WERI-Rb-1 (cell line): ENCODE measurements around the gene PCP4.

ENCODE experiments used
- DNase-seq: peaks from one replicate; pipeline ENCODE4 v3.0.0-alpha.2; 2020
- H3K27ac ChIP-seq: fragments of 250-450 bp; sonication (Bioruptor Pico); 2 replicates; pipeline ENCODE4 v1.5.1; 2020; ENCODE audit warnings: mild to moderate bottlenecking, moderate library complexity
- H3K27me3 ChIP-seq: fragments of 250-450 bp; sonication (Bioruptor Pico); 2 replicates; pipeline ENCODE4 v1.5.1; 2021; ENCODE audit warnings: mild to moderate bottlenecking, low read depth, moderate library complexity; ENCODE audit not compliant: insufficient read depth, severe bottlenecking
- H3K36me3 ChIP-seq: fragments of 250-450 bp; sonication (Bioruptor Pico); 2 replicates; pipeline ENCODE4 v1.5.1; 2020; ENCODE audit warnings: mild to moderate bottlenecking, moderate library complexity
- H3K4me3 ChIP-seq: 2 replicates; pipeline ENCODE4 v1.5.1; 2011; ENCODE audit warnings: low read depth, mild to moderate bottlenecking, control low read depth, low read length
- H3K9me3 ChIP-seq: fragments of 250-450 bp; sonication (Bioruptor Pico); 2 replicates; pipeline ENCODE4 v1.5.1; 2021; ENCODE audit warnings: mild to moderate bottlenecking, moderate library complexity; ENCODE audit not compliant: severe bottlenecking
- TF ChIP-seq, protein P1 (sequence below): IDR thresholded peaks from 2 replicates; pipeline ENCODE4 v1.5.1; 2011; ENCODE audit warnings: low read depth, mild to moderate bottlenecking, control low read depth, inconsistent platforms, low read length

Gene PCP4

DNA sequence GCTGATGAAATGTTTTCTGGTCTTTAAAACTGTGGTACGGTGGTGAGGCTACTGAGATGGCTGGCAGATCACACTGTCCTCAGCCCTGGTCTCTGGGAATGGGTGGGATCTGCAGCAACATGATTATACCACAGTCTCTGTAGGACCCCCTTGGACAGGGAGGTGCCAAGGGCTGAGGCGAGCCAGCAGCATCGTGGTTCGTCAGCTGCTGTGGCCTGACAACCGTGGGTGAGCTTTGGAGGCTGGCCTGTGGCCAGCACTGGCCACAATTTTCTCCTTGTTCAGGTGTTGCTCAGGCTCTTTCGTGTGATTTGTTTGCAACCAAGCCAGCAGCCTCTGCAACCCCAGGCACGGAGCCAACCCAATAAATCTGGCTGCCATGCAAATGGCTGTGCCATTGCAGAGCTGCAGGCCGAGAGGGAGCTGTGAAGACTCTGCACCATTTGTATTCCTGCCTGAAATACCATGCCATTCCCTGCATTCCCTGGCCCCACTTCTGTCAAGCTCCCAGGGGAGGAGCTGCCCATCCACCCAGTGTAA is 70.9 kb downstream of the PCP4 start:
- H3K9me3 ChIP-seq: peaks cover 6% of the 10 kb centered on the region
- peaks cover 3% of the 10 kb centered on the region for H3K27me3 ChIP-seq
- no peak for DNase-seq
- TF ChIP-seq, protein P1, sequence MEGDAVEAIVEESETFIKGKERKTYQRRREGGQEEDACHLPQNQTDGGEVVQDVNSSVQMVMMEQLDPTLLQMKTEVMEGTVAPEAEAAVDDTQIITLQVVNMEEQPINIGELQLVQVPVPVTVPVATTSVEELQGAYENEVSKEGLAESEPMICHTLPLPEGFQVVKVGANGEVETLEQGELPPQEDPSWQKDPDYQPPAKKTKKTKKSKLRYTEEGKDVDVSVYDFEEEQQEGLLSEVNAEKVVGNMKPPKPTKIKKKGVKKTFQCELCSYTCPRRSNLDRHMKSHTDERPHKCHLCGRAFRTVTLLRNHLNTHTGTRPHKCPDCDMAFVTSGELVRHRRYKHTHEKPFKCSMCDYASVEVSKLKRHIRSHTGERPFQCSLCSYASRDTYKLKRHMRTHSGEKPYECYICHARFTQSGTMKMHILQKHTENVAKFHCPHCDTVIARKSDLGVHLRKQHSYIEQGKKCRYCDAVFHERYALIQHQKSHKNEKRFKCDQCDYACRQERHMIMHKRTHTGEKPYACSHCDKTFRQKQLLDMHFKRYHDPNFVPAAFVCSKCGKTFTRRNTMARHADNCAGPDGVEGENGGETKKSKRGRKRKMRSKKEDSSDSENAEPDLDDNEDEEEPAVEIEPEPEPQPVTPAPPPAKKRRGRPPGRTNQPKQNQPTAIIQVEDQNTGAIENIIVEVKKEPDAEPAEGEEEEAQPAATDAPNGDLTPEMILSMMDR: no peak
- no peak overlapping the region for H3K4me3 ChIP-seq
- H3K27ac ChIP-seq: no peak overlapping the region
- H3K36me3 ChIP-seq: no peaks in the 10 kb centered on the region

DNA sequence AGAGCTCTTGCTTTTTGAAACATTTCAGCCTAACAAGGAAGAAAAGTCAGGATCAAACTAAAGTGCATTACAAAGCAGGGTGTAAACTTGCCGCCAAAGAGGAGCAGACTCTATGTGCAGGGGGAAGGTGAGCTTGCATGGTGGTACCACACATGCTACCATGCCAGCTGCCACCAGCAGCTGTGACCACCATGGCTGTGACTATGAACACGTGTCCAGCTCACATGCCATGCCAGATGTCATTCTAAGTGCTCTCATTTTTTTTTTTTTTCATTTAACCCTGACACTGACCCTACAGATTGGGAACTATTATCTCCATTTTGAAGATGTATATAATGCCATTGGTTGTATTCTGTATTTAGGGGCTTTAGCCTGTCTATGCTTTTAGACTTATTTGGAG is 79.0 kb downstream of the PCP4 start:
- TF ChIP-seq, protein P1: no peak
- H3K27me3 ChIP-seq: no peaks in the 10 kb centered on the region

DNA sequence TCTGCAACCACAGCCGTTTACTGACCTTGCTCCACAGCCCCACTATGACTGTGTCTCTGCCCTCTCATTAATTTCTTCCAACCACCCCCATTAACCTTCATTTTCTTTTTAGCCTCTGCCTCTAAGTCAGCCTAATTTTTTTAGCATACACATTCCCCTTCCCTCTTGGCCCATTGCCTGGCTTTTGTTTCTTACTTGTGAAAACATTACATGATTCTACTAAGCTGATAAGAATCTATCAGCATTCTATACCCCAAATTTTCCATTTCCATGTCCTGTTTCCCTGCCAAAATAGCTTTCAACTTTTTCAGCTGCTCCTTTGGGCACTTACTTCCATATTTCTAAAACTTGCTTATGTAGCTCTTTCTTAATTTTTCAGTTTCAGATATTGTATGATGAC is 79.8 kb downstream of the PCP4 start:
- TF ChIP-seq, protein P1: no peak
- H3K27me3 ChIP-seq: no peaks in the 10 kb centered on the region
- no peaks in the 10 kb centered on the region for H3K36me3 ChIP-seq
- H3K27ac ChIP-seq: no peak overlapping the region
- H3K9me3 ChIP-seq: no peaks in the 10 kb centered on the region
- H3K4me3 ChIP-seq: no peak overlapping the region
- DNase-seq: no peak

More for the DNA sequence above, 79.0 kb downstream of the PCP4 start:
- Histone ChIP-seq H3K4me3 (no peak overlapping the region), H3K9me3 (no peaks in the 10 kb centered on the region), H3K36me3 (no peaks in the 10 kb centered on the region), H3K27ac (no peak overlapping the region)
- DNase-seq: no peak

- Histone ChIP-seq H3K36me3 (no peaks in the 10 kb centered on the region), H3K9me3 (no peaks in the 10 kb centered on the region), H3K4me3 (no peak overlapping the region), H3K27ac (no peak overlapping the region), H3K27me3 (no peaks in the 10 kb centered on the region)
- DNase-seq: no peak
- TF ChIP-seq, protein P1: no peak
These were observed 84.2 kb downstream of the PCP4 start for GRCh38 chr21:39951183-39952101.

GRCh38 chr21:39952265-39952664 is 85.0 kb downstream of the PCP4 start:
- Histone ChIP-seq H3K36me3 (no peaks in the 10 kb centered on the region), H3K27me3 (no peaks in the 10 kb centered on the region), H3K4me3 (no peak overlapping the region), H3K27ac (no peak overlapping the region), H3K9me3 (no peaks in the 10 kb centered on the region)
- no peak for DNase-seq
- TF ChIP-seq, protein P1: no peak
